SHP77 (cell line): ENCODE data around the gene ABI2.
A peak's percentile ranks its signal among the peaks of the same experiment; 100 is the strongest.

Source experiments
- DNase-seq, 2 experiments: peaks; one replicate each; lab custom pipeline; 2025; lab: John Stamatoyannopoulos, UW

Gene ABI2

DNA sequence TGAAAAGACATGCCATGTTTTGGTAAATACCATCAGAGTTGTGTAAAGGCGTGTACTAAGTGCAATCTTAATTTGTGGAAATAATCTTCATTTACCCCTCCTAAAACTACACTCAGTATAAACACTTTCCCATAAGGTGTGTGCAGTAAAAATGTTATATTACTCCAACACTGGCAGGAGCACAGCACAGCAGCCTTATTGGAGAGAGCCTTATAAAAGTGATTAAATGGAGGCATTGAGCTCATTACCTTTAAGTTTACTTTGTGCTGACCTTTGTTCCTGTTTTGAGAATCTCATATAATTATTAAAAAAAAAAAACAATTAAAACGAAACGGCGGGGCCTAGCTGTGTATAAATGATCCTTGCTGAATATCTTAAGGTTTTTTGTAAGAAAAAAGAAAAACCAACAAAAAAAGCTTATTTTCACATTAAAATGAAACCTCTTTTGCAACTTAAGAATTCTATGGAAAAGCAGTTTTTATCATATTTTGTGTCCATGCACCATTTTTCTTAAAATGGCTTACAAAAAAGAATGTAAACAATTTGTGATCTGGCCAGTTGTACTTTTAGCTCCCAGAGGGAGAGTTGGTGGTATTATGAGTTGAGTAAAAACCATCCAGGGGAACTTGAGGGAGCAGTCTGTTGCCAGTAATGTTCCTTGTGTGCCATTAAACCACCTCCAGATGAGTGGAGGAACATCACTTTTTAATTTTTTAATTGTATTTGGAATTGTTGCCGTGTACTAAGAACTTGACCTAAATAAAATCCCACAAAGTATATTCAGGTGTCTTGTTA, 103.4 kb downstream of the ABI2 start:
- no peak for DNase-seq

DNA sequence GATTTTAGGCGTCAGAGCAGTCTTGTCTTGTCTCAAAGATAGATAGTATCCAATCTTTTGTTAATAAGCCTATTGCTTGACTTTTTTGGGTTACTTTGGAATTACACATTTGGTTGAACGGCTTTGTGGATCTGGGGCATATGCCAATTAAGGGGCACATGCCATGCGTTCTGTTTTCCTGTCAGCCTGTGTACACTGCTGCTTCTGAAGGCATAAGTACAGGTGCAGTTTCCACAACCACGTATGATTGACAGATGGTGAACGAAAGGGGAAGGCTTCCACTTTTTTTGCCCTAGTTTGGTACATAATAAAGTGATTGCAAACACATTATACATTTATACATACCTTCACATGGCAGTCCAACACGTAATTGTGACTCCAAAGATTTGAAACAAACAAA, 104.6 kb downstream of the ABI2 start:
- DNase-seq: no peak

DNA sequence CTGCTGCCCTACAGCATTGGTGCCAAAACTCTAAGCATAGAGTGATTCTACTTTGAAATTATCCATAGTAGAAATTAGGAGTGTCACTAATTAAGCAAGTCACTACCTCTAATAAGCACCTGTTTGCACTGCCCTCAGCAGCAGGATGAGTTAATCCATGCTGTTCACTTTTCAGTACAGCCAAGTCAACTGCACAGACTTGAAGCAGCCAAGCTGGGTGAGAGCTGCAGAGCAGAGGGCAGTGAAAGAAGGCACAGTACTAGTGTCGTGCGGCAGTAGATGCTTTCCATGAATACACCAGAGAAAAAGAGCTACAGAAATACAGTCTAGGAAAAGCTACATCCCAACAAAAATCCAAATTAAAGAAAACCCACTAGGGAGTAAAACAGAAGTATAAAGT, 108.3 kb downstream of the ABI2 start:
- no peak for DNase-seq

DNA sequence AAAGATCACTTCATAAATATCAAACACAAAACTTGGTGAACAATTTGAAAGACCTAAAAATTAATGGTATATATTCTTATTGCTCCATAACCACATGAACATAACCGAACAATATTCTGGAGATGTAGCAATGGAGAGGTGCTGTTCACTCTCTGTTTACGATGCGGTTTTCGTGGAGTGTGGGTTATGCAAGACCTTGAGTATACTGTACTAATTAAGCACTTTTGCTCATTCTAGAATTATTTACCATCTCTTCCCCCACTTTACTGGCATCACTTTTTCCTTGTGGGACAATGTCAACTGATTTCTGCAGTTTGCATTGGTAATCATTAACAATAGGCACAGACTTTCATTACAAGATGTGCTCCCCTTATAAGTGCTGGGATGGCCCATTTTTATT, 109.3 kb downstream of the ABI2 start:
- DNase-seq: no peak

DNA sequence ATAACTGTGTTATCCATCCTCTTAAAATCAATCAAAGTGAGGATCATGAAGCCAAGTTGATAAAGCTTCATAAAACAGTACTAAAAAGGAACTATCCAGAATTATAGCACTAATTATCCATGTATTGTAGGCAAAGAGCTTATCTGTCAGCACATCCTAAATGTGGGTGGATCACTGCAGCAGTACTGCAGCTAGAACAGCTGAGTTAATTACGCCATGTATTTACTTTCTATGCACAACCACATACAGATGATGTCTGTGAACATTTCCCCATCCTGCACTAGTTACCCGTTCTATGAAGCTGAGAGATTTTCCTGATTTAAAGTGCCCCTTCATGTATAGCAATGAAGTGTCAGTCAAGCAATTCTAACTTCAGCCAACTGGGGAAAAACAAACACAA, 110.3 kb downstream of the ABI2 start:
- DNase-seq: no peak

DNA sequence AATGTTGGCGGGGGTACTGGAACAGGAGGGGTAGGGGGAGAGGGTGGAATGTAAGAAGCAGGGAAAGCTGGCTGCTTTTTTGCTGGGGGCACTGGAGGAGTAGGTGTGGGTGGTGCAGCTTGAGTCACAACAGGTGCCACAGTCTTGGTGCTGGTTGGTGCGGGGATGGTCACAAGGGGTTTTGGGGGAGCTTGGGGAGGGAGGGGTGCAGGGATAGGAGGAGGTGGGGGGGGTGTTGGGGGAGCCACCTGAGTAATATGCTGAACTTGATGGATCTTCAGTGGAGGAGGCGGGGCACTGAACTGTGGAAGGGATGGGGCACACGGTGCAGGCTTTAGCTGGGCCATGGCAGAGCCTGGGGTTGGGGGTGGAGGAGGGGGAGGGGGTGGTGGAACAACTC, 112.5 kb downstream of the ABI2 start:
- no peak for DNase-seq

DNA sequence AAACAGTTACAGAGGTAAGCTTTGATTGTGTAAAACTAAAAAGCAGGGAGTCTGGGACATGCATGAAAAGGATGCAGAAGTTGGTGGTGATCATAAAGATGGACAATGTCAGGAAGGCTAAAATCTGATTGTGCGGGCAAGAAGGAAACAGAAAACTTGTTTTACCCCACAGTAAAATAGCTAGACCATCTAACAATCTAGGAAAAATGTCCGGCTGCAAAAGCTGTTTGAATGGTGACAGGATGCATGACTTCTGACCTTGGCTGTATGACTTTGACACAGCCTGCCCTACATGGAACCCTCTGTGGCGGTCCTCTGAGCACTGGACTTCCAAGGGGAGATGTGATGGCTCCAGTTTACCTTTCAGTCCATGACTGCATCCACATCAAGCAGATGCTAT, 113.3 kb downstream of the ABI2 start:
- no peak for DNase-seq

DNA sequence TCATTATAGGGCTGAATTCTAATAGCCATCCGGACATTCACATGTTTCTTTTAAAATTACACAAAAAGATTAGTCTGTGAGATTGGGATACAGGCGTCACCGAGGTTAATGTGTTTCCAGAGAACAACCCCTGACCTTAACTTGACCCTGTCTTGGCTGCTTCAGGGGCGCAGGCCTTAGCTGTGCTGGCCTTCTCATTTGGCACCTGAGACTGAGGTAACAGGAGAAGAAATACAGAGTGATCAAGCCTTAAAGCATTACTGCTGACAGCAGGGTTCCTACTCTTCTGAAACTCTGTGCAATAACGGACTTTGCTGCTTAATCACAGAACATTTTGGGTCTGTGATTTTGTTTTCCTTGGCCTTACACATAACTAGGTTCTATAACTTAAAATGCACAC, 114.3 kb downstream of the ABI2 start:
- DNase-seq: no peak

DNA sequence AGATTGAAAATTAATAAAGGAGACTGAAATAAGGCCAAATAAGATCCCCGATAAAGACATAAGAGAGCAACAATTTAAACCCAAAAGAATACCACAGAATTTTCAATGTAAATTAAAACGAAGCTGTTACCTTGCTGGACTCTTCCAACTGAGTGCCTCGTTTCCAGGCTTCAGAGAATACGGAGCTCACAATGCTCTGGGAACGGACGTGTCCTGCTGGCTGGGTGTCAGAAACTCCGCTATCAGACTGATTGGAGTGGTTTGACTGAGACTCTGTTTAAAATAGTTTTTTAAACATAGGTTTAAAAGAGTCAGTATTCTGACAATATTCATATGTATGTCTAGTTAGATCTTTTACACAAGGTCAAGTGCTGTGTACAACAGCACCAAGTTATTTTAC, 116.5 kb downstream of the ABI2 start:
- DNase-seq: no peak

DNA sequence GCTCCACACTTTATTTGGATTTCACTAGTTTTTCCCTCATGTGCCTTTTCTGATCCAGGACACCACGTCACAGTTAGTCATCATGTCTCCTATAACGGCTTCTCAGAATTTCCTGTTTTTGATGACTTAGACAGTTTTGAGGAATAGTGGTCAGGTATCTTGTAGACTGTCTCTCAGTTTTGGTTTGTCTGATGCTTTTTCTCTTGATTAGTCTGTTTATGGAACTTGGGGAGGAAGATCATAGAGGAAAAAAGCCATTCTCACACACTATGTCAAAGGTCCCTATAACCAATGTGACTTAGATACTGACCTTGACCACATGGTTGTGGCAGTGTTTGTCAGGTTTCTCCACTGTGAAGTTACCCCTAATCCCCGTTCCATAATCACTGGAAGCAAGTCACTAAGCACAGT, 117.9 kb downstream of the ABI2 start:
- no peak for DNase-seq

DNA sequence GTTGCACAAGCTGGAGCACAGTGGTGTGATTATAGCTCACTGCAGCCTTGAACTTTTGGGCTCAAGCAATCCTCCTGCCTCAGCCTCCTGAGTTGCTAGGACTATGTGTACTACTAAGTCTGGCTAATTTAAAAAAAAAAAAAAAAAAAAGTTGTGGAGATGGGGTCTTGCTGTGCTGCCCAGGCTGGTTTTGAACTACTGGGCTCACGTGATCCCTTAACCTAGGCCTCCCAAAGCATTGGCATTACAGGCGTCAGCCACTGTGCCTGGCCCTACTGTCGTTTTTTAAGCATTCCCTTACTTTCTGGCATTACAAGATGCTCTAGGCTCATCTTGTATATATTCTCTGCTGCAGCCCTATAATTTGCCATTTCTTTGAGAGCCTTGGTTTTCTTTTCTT, 118.6 kb downstream of the ABI2 start:
- no peak for DNase-seq

DNA sequence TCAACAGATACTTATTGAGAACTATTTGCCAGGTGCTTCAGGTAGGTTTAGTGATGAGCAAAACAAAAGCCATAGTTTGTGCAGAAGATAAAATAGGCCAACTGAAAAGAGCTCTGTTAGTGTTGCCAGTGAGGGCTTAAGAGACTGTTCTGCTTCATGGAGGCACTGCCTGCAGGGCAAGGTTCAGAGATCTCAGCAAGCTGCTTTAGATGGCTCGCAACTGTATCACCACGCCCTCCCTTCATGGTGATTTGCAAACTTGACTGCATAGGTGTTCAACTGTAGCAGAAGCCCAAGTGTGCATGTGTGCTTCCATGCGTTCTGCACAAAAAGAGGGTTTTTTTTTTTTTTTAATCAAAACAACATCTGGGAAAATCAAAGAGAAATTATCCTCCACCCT, 122.4 kb downstream of the ABI2 start:
- DNase-seq: no peak

DNA sequence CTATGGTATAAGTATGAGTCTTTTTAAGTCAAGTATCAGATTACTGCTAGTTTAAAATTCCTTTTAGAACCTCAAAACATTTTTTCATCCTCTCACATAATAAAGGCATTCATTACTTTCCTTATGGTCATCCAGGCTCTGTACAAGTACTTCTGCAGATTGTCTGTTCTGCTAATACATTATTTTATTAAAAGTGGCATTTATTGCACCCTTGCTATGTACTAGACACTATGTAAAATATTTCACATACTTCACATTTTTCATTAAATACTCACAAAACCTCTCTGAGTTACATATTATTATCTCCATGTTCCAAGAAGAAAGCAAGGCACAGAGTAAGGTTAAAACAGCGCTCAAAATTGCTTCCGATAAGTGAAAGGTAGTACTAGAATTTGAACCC, 122.8 kb downstream of the ABI2 start:
- no peak for DNase-seq

DNA sequence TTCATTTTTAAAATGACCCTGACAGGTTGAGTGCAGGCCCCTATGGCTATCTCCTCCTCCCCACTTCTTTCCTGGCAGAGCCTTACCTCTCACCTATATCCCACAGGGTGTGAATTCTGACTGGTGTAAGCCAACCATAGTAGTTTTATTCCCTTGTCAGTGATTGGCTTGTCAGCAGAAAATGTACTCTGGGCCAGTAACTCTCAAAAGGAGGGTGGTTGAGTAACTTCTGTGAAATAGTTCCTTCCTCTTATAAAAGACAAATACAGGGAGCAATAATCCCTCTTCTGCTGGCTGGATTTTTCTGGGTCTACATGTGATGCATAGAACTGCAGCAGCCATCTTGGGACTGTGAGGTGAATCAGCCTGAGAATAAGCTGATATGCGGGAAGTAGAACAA, 123.5 kb downstream of the ABI2 start:
- DNase-seq: no peak

DNA sequence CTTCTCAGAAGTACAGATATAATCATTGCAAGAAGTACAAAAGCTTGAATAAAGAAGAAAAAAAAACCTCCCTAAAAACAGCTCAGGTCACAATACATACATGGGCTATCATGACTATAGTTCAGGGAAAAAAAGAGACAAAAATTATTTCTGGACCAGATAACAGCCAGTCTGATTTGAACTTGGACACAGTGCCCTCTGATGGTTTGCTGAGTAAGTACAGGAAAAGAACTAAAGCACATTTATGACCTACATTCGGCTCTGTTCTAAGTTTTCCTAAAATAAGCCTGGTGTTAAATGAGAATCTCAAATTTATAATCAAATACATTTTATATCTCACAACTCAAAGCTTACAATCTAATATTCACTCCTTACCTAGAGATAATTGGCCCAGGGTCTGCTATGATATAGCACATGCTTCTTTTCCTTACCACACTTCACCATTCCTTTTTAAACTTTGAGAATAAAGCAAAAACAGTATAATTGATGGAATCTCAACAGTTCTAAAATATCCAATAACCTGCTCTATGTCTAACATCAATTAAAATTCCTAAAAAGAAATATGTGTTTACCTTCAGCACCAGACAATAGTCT, 125.8 kb downstream of the ABI2 start:
- DNase-seq: peak in 1 of 2 experiments; percentile 13

DNA sequence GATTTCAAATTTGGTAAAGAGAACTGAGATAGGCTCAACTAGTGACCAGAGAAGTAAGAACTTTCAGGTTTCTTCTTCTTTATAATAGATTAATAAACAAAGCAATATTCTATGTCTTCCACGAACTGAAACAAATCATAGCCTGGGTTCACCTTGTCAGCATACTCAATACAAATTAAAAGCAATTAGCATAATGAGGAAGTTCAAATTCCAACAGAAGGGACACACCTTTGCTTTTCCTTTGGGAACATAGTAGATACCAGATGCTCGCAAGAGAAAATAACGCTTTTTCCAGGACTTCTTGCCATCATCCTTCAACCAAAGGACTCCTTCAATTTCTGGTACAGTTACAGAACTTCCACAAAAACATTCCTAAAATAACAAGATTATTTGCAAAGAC, 127.0 kb downstream of the ABI2 start:
- no peak for DNase-seq

DNA sequence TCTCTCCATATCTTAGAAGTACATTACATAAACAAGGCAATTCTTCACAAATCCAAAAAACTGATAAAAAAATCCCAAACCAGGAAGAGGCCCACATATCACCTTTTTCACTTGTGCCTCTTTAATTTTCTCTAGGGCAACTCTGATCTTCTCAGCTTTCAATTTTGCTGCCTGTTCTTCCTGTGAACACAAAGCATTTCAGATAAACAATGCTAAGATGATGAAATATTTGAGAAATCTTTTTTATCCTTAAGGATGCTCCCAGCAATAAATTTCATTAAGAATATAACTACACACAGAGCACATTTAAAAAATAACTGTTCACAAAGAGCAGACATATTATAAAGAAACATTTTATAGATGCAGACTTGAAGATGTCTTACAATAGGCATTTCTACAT, 133.6 kb downstream of the ABI2 start:
- no peak for DNase-seq

DNA sequence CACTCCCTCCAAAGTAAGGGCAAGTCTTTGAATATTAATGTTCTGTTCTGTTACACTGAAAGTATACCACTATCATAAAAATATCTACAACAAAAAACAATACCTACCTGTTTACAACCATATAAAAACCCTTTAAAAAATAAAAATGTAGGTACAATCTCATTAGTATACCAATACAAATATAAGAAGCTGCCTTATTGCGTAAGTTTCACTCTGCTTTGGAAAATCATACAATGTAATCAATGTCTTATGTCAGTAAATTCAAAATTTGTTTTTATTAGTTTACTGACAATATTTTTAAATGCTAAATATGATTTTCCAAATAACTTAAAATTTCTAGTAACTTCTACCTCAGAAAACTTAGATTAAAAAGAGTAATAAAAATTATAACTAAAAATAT, 134.1 kb downstream of the ABI2 start:
- DNase-seq: no peak

DNA sequence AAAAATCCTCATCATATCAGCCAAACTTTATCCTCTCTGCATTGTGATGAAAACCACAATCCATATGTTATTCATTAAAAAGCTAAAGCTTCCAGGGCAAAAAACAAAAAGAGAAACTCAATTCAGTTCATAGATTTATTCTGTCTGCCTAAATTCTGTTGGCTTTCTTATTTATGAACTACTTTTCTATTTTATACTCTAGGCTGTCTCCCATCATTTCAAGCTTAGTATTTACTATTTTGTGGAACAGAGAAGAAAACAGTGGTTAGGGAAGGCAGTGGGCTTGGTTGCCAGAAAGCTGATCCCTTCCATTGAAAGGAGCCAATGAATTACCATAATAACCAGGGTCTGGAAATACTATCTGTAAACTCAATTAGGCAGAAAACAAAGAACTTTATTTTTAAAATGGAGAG, 135.1 kb downstream of the ABI2 start:
- no peak for DNase-seq

DNA sequence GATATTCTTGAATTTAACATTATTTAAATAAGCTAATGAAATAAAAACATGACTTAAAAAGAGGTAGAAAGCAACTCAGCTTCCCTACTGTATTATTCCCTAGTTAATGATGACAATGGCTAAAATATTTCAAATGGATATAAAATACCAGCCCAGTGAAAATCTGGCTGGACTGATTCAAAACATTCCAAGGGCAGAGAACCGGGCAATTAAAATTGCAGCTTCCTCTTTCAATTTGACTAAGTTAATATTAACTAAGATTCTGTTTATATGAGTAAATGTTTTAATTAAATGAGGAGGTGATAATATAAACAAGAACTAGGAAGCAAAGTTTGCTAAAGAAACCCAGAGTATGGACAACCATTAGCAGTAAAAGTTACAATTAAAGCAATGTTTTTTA, 141.4 kb downstream of the ABI2 start:
- DNase-seq: no peak

DNA sequence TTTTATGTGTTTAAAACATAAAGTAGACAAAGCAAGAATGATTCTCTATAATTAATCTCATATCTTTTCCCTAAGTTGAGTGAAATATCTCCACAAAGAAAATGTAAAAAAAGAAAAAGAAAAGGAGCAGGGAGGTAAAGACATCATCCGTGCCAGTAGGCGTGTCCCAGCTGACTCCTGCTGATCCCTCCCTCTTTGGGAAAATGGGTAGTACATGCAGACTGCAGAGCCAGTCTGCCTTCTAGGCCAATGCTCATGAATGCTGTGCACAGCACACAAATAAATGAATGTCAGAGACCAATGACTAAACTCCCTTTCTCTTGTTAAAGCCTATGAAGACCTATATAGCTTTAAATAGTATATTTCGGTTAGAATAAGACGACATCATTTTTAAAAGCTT, 142.2 kb downstream of the ABI2 start:
- no peak for DNase-seq

DNA sequence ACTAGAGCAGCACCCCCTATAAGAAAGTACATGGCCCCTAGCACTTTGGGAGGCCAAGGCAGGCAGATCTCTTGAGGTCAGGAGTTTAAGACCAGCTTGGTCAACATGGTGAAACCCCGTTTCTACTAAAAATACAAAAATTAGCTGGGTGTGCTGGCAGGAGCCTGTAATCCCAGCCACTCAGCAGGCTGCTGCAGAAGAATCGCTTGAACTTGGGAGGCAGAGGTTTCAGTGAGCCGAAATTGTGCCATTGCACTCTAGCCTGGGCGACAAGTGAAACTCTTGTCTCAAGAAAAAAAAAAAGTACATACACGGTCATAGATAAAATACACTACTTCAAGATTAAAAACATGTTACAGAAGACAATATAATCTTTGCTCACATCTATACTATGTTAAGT, 143.1 kb downstream of the ABI2 start:
- no peak for DNase-seq

DNA sequence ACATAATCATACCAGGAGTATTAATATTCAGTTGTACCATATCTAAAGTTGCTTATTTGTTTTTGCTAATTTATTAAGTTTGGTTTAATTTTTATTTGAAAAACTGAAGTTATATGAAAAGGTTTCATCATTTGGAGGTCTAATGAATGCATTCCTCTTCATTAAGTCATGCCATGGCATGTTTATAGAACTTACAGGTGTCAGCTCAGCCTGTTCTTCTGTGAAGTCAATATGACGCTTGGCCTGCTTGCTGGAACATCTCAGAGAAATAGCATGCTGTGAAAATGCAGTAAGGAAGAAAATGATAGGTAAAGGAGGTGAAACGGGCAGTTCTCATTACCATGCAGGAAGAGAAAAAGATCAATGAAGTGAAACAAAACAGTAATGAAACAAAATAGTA, 148.7 kb downstream of the ABI2 start:
- no peak for DNase-seq

DNA sequence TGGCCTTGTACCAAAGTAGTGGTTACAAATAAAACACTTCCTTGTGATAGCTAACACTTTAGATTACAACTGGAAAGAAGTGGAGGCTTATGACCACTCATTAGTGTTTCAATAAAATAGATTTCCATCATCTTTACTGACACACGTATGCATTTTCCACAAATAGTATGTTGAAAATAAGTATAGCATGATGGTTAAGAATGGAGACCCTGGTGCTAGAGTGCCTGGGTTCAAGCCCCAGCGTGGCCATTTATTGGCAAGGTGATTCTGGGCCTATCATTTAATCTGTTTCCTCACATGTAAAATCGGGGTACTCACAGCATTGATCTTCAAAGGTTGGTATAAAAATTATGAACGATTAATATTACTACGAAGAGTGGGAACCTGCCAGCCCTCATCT, 152.4 kb downstream of the ABI2 start:
- DNase-seq: no peak
